Hippocampal formation (tissue), 2 donors: ENCODE results near the gene OR4A15.

ENCODE experiments used
- DNase-seq, 2 donors: peaks; one replicate each; lab custom pipeline; 2025; lab: John Stamatoyannopoulos, UW

Gene OR4A15

GRCh38 chr11:55367674-55368073, at the start of gene OR4A15:
OR4A15 (plus strand) TSS chr11:55367974; CDS start chr11:55367974, 0 bp downstream.
- DNase-seq, result no peak

GRCh38 chr11:55324500-55324899, 43.3 kb upstream of the OR4A15 start:
- no peak for DNase-seq

GRCh38 chr11:55342901-55343300, 24.9 kb upstream of the OR4A15 start, which contains the start of gene OR4A16:
OR4A16 (plus strand) TSS chr11:55343201; CDS start chr11:55343201, 0 bp downstream.
- no peak for DNase-seq

- no peak for DNase-seq
These were observed 22.5 kb upstream of the OR4A15 start for GRCh38 chr11:55345306-55345705.

- DNase-seq, result no peak
These were observed 18.7 kb upstream of the OR4A15 start for GRCh38 chr11:55349032-55349431.

GRCh38 chr11:55357560-55358184, 10.1 kb upstream of the OR4A15 start:
- DNase-seq, result no peak

GRCh38 chr11:55401011-55401410, 33.2 kb downstream of the OR4A15 start:
- no peak for DNase-seq
